Stimulated activated naive CD4-positive, alpha-beta T cell treated with Interleukin-2 at 50 U/mL for 16 hours (primary cell): ENCODE results near the gene CACNB4.
"Not testable (repeated sequence)": the region's sequence is repeated elsewhere in the genome, so short reads cannot be mapped to it uniquely, and the experiment has no call there.

Experiments
- DNase-seq: peaks from one replicate; lab custom pipeline; 2025; lab: John Stamatoyannopoulos, UW

The CACNB4 gene

DNA sequence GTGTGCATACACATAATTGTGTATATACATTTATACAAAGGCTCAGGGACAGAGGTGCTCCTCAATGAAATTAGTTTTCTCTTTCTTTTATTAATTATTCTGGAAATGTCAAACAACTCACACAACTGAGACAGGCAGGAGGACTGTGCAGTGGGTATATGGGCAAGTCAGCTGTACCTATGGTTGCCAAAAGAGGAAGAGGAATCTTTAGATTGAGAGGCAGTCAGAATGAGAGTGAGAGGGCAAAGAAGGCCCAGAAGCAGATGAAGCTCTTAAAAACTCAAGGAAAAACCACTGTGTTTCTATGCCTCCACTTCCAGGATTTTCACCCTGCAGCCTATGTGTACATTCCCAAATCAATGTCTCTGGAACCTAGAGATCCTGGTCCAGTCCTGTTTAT is 79.1 kb downstream of the CACNB4 start:
- DNase-seq = no peak

DNA sequence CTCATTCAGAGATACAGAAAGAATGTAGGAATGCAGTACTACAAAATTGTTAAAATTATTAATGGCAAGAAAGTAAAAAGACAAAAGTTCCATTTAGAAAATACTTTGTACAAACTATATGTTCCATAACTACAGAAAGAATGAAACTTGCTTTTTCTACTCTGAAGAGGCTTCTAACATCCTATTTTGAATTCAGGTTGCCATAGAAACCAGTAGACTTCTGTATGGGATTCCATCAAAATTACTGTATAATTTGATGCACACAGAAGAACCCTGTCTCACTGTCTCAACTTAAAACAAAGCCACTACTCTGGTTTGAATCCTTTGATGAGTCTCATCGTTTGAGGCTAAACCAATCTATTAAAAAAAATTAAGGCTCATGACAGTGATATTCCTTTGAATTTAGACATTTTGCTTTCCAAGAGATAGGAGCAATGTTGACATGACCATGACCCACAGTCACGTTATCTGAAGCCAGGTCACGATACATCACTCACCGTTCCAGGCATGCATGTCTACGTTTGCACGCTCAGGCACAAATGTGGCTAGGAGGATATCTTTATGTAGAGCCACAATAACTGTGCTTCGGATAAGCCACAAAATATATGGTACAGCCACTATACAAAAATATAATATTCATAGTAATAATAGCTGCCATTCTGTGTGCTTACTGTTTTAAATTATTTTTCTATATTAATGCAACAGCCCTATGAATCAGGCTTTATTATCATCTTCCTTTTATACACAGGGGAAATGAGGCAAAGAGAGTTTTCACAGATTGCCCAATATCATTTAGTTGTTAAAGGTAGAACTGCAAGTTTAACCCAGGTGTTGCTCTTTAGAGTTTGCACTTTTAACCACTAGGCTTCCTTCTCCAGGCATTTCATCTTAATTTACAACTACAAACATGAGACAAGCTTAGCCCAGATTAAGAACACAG is 82.4 kb downstream of the CACNB4 start:
- no peak for DNase-seq

DNA sequence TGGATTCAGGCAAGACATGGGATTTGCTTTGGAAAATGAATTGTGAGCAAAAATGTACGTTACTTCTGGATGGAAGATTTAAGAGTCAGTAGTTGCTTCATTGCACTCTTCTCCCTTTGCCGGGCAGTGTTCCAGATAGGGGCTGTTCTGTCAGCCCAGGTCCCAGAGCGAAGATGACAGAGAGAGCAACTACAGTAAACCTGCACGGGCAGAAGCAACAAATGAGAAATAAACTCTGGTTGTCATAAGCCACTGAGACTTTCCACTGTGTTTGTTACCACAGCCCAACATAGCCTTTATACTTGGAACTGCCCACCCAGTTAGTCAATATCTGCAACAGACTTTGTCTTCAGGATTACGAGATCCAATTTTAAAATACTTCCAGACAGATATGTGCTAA is 83.3 kb downstream of the CACNB4 start:
- no peak for DNase-seq

DNA sequence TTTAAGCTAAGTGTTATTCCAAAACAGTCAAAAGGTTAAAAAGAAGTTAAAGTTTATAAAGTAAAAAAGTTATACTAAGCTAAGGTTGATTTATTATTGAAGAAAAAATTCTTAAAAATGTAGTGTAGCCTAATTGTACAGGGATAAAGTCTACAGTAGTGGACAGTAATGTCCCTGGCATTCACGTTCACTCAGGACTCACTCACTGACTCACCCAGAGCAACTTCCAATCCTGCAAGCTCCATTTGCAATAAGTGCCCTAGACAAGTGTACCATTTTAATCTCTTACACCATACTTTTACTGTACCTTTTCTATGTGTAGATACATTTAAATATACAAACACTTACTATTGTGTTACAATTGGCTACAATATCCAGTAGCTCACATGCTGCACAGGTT is 86.1 kb downstream of the CACNB4 start:
- no peak for DNase-seq

DNA sequence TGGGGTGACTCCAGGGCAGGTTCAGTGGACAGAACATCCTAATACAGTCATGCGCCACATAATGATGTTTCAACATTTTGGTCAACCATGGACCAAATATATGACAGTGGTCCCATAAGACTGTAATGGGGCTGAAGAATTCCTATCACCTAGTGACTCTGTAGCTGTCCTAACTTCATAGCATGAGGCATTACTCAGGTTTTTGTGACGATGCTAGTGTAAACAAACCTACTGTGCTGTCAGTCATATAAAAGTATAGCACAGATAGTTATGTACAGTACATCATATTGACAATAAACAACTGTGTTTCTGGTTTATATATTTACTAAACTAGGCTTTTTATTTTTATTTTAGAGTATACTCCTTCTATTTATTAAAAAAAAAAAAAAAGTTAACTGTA is 87.1 kb downstream of the CACNB4 start:
- DNase-seq = no peak

DNA sequence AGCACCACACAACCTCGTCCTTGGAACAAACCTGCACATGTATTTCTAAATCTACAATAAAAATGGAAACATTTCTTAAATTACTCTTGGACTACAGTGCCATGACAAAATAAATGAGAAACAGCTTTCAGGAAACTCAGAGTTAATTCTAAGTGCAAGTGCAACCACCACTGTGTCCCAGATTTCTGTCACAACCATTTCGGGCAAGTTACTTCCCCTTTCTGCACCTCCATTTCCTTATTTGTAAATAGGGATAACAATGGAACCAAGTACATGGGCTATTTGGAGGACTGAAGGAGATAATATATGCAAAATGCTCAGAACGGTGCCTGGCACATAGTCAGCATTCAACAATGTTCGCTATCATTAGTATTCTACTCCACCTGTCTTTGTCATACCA is 93.2 kb downstream of the CACNB4 start:
- no peak for DNase-seq

DNA sequence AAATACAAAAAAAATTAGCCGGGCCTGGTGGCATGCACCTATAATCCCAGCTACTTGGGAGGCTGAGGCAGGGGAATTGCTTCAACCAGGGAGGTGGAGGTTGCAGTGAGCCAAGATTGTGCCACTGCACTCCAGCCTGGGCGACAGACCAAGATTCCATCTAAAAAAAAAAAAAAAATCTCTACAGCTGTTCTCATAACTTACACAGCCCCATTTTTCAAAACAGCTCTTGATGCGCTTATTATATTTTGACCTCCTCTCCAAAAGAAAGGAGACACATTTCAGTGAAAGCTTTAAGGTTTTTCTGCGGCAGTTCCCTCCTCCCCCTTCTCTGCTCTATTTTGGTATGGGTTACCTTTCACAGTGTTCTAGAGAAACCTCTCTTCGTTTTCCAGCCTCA is 95.6 kb downstream of the CACNB4 start:
- not testable (repeated sequence) for DNase-seq

DNA sequence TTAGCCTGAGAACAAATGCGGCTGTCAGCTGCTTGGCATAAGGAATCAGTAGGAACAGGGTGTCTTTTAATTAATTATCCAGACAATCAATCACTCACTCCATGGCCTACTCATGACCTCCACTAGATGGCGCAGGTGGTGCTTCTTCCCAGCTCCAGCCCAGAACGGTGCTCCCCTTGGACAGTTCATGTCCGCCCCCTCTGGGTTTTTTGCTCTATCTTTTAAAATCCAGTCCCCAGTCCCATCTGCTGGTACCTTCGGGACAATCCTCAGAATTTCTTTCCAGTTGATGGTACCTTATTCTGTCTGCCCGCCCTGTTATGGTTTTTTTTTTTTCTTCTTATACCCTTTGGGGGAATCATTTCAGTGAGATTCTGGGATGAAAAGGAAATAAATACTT is 99.8 kb downstream of the CACNB4 start:
- peak; percentile 21 for DNase-seq

DNA sequence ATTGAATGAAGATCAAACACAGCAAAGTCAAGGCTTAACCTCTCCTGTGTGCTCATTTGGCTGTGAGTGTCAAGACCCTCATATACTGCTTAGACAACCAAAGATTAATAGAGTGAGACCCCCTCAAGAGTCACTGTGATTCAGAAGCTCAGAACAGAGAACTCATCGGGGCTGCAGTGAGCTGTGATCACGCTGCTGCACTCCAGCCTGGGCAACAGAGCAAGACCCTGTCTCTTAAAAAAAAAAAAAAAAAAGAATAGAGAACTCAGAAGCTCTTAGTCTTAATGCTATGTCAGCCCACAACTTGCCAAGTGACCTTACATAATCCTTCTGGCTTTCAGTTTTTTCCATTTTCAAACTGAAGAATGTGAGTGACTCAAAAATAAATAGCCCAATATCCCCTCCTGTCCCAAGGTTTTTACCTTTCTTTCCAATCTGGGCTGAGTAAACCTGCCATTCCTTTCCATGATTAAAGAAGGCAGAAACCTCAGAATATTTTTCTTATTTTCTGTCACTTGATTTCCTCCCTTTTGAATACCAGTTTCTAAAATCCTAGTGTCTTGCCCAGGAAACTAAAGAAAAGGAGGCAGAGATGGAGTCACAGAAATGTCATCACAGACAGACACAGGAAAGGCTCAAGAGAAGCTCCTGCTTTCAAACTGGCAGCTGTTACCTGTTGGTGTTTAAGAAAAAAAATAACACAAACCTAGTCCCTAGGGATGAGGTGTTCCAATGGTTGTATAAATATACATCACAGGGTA is 102.4 kb downstream of the CACNB4 start:
- DNase-seq = no peak

DNA sequence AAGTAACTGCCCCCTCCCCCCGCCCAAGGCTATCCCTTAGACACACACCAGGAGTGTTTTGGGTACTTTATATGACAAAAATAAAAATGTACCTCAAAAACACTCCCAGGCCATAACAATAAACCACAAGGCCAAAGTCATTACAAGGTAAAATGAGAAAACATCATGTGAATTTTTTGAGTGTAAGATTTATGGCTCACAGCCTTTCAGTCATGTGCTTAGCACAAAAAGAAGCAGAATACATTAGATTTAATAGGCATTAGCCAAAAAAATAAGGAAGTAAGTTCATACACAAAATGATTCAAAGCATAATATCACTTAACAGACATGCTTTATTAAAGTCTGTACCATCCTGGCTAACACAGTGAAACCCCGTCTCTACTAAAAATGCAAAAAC is 103.7 kb downstream of the CACNB4 start:
- no peak for DNase-seq

DNA sequence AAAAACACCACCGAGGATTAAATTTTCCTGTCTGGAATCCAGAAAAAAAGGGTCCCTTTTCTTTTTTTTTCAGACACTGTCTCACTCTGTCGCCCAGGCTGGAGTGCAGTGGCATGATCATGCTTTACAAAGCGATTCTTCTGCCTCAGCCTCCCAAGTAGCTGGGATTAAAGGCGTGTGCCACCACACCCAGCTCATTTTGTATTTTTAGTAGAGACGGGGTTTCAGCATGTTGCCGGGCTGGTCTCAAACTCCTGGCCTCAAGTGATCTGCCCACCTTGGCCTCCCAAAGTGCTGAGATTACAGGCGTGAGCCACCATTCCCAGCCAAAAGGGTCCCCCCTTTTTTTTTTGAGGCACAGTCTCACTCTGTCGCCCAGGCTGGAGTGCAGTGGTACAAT is 104.7 kb downstream of the CACNB4 start:
- DNase-seq = not testable (repeated sequence)

DNA sequence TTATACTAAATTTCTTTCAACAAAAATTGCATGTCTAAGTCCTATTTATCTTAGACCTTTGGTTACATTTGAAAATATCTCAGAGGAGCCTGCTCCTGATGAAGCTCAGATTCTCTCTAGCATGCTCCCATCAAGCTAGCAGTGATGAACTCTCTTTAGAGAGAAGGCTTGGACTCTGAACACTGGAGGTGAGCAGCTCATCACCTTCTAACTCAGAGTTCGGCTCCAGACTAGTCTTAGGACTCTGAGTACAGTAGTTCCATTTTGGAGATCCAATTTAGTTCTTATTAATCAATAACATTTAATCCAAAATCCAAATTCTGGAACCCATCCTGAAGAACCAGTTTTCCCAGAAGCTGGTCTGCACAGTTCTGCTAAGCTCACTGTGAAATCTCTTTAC is 107.8 kb downstream of the CACNB4 start:
- no peak for DNase-seq

DNA sequence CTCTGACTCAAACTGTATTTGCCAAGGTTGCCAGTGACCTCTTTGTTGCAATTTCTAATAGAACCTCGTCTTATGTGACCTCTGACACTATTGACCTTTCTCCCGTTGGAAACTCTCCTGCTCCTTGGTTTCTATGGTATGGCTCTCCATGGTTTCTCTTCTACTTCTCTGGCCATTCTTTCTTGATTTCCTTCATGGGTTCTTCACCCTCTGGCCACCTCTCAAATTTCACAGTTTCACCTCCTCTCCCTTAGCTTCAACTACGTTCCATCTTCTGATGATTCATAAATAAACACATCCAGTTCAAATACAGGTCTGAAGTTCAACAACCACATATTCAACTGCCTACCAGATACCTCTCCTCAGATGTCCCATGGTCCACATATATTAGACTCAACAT is 109.5 kb downstream of the CACNB4 start:
- no peak for DNase-seq

DNA sequence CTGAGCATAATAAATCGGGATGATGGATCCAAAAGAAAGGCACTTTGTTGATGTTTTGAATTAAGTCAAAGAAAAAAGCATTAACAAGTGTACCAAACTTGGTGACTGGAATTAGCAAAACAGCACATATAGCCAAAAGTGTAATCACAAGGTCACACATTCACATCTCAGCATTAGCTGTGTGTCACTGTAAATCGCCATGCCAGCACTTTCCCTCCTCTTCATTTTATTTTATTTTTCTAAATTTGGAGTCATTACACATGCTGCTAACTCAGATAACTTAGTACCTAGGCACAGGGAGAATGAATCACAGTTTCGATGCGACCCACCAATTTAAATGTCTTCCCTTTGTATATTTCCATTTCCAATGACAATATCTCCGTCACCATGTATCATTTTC is 111.4 kb downstream of the CACNB4 start:
- no peak for DNase-seq

DNA sequence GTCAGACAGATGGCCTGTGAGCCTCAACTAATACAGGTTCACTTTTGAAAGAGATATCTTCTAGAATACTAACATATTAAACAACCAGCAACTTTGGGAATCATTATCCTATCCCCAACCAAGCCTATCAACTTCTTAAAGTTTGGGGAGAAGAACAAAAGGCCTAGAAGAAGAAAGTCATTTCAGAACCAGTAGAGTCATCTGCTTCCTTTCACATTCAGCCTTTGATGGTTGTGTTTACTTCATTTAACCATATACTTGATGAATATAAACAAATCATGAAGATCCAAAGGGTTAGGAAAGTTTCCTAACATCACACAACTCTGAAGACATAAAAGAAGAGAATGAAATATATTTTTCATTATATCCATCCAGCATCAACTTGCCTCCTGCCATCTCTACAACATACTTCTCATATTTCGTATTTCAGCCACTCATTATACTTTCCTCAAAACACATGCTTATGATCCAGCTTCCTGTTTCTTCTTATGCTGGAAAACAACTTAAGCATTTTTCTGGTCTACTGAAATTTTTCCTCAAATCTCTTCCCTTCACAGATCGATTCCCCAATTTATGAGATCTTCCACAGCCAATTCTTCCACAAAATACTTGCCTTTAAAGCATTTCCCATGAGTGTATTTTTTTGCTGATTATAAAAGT is 114.3 kb downstream of the CACNB4 start:
- no peak for DNase-seq

DNA sequence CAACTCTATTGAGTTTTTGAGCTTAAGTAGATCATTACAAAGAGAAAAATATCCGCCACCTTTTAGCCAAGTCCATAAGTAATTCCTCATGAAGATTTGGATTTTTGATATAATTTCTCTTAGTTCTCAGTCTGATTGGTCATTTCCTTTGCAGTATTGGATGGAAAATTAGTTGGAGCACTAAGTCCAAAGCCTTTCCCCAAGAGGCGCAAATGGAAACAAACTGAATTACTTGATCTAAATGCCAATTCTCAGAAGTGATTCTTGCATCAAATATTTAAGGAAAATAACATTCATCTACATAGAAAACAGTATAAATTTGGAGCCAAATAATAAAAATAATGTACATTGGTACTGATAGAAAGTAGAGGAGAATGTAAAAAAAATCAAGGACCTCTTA is 115.6 kb downstream of the CACNB4 start:
- no peak for DNase-seq

DNA sequence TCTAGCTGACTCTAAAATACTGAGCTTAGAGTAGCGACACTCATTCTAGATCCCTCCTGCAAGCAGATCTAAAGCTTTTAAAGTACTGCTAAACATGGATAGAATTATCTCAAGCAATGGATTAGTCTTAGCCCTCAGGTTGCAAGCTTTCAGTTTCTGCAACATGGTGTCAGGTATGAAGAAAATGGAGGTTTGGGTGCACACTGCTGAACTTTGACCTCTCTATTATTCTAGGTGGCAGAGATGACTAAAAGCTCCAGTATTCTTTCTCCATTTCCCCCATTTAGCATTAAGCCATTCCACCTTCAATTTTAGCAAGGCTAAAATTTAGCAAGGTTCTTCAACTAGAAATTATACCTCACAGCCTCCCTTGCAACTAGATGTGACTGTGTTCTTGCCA is 117.0 kb downstream of the CACNB4 start:
- no peak for DNase-seq

DNA sequence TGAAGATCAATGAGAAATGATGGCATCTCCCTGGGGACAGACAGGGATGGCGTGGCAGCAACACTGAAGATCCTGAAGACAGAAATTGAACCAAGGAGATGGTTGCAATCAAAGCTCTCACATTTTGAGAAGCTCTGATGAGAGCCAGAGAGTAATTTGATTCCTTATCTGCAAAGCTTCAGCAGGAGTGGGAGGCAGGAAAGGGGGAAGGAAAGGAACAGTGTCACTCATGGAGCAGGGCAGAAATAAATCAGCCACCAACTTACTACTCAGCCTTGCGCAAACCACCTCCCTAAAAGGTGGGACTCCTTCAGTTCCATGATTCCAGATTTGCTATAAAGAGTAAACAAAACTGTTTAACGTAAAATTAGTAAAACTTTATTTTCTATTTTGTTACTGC is 119.2 kb downstream of the CACNB4 start:
- DNase-seq = no peak

DNA sequence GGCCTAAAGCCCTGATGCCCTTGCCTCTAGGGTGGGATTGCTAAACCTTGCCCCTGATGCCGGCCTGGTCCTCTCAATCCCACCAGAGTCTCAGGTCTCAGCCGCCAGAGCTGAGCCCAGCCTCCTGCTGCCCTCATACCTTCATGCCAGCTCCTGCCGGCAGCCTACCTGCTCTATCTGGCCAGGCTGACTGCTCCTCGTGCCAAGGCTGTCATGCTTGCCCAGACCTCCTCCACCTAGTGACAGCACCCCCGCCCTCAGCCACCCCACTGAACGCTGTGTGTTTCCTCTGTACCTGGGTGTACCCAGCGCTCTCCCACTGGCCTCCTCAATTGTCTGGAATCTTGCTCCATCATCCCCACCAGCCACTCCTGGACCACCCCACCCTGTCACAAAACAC is 120.1 kb downstream of the CACNB4 start:
- no peak for DNase-seq

DNA sequence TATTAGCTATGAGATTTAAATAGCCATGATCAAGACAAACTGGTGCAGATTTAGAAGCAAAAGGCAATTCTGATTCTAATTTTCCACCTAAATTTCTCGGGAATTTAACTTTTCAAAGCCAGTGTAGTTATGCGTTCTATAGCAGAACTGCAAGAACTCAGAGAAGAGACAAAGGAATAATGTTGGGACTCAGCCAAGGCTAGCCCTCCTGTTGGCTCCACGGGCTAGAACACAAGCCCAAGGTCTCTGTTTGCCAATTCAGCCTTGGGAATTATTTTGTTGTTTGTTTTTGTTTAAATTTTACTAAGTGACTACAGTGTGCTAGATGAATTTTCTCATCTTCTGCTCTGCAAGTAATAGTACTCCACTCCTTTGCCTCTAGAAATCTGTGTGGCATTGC is 121.2 kb downstream of the CACNB4 start:
- no peak for DNase-seq

DNA sequence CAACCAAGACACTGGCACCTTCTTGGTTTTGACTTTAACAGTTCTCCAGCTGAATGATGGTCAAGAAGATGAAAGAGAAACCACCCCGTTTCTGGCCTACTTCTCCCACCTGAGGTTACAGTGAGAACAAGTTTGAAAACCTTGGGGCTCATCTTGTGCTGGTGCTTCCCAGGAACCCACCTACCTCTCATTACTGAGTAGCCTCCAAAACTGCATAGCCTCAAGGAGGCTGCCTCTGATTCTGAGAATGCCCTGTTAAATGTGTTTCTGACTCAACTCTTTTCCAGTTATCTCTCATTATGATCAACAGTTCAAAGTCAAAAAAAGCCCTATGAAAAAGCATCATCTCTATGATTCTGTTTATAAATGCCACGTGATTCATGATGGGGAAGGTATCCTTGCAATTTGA is 121.9 kb downstream of the CACNB4 start:
- no peak for DNase-seq

DNA sequence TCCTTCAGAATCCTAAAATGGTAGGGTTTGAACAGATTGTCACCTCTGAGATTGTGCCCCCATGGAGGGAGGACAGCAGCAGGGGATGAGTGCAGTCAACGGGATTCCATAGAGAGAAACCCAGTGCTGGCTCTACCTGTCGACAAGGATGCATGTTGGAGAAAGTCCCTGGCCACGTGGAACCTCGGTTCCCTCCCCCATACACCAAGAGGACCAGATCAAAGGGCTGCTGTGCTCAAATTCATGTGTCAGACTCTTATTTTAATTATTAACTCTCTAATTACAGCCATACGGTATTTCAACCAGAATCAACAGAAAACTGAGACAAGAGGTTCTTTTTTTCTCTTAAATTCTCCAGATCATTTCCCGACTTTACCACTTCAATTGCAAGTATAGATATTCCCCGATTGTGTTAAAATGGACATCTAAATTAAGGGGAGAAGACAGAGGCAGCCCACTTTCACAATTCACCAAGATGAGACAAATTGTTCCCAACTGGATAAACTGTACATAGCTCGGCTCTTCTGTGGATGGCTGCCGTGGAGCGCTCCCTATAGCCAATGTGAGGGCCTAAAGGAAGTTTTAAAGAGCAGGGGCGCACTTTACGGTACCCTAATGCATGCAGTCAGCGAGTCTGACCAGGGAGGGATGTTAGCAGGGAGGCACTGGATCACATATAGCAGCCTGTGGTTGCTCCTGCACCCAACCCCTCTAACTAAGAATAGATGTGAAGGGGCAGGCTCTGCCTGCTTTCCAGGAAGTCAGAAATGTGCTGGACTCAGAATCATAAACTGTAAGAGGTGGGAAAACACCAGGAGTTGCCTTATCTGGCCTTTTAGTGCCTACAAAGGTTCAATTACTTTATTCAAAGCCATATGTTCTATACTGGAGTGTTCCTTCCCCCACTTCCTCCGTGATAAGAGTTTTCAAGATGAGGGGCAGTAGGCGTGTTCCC is 123.1 kb downstream of the CACNB4 start:
- DNase-seq = no peak
